ENCODE measurements around the gene EFNB2. TPM values are rescaled to one million over a fixed set of nuclear protein-coding genes. Genes with fewer than 3 reads are reported as not detected.
A peak's percentile ranks its signal among the peaks of the same experiment; 100 is the strongest.

The EFNB2 gene, protein sequence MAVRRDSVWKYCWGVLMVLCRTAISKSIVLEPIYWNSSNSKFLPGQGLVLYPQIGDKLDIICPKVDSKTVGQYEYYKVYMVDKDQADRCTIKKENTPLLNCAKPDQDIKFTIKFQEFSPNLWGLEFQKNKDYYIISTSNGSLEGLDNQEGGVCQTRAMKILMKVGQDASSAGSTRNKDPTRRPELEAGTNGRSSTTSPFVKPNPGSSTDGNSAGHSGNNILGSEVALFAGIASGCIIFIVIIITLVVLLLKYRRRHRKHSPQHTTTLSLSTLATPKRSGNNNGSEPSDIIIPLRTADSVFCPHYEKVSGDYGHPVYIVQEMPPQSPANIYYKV
- total RNA-seq (under 1 TPM in 4 of 5 experiments, not detected in 1; 0.07 to 0.22 (median 0.13) TPM), polyA plus RNA-seq (under 1 TPM in 1 of 2 donors, not detected in 1; 0.08 TPM), total RNA-seq (1.7 reads per million, percentile 7 among the genes with 10 or more reads in this experiment)

GRCh38 chr13:106535552-106536243 is at the start of gene EFNB2:
EFNB2 (minus strand) TSS chr13:106535662; CDS start chr13:106534964, 698 bp downstream.
- no peaks in the 10 kb centered on the region for H3K27me3 ChIP-seq (ENCODE audit: control insufficient read depth in 2 of 2, insufficient read depth in 2 of 2, low read length in 2 of 2)
- Mint-ChIP-seq H3K4me1 (peaks cover 10 to 24% (median 19%) of the 10 kb centered on the region in 7 donors), H3K4me3 (peak within 1 kb of the TSS; percentile 87 to 98 (median 95)), H3K27me3 (peaks cover 24 to 40% (median 29%) of the 10 kb centered on the region in 5 donors), H3K9me3 (no peaks in the 10 kb centered on the region), H3K36me3 (peaks cover 0 to 5% (median 0%) of the 10 kb centered on the region in 5 donors), H3K27ac (peak within 1 kb of the TSS in 7 of 9 donors; percentile 52 to 86 (median 77))
- ATAC-seq (peak; percentile 95), DNase-seq (peak; percentile 79 to 91 (median 86))
- intact Hi-C loops (cut with micrococcal nuclease) = loop anchor here (1.0 to 10.0 kb wide), 10 partner anchors 33 to 1763 kb away; partner anchors contain the start of genes ARGLU1 (in 2 of the 2), ABHD13 (in 1 of the 2) and LIG4 (in 1 of the 2)
- ChIA-PET CTCF (interaction anchor here (0.8 to 1.9 kb wide), 8 partner anchors 10 to 1396 kb away, joined by 3 to 9 read pairs (median 4); partner anchors contain the start of gene ARGLU1), POLR2A (interaction anchor here (0.6 to 3.0 kb wide), 2 partner anchors 31 to 1389 kb away, joined by 3 to 17 read pairs; partner anchors contain the start of gene ARGLU1)
- peak within 1 kb of the TSS; percentile 78 for H3K4me3 ChIP-seq (ENCODE audit: low read length)
- peak within 1 kb of the TSS; percentile 12 for H3K27ac ChIP-seq (ENCODE audit: low read depth, low read length)
- H3K4me1 ChIP-seq (ENCODE audit: control insufficient read depth in 2 of 2, insufficient read depth in 2 of 2, low read length in 2 of 2) = peaks cover 5 to 19% of the 10 kb centered on the region in 2 donors
- no peaks in the 10 kb centered on the region for H3K36me3 ChIP-seq (ENCODE audit: control insufficient read depth in 2 of 3, insufficient read depth in 3 of 3, low read length in 3 of 3)
- H3K9me3 ChIP-seq (ENCODE audit: control insufficient read depth in 2 of 3, low read length in 3 of 3) = no peaks in the 10 kb centered on the region

DNA sequence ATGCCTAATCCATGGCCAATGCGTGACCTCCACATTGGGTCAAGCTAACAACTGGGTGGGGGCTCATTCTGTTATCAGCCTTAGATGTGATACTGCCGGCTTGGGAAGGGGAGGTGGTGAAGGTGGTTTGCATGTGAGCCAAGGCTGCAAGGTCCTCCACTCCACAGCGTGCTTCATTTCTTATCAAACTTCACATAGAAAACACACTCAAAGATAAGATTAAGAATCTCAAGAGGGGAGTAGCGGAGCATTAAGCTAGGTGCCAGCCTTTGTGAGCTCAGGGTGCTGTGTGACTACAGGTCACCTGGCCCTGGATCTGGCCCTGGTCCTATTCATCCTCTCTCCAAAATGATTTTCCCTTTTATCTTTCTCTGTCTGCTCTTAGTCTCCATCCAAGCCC is 45.8 kb upstream of the EFNB2 start:
- ChIA-PET POLR2A (no interaction called here), CTCF (interaction anchor here (0.9 kb wide), 1 partner anchor 14 kb away, joined by 3 read pairs; no protein-coding TSS in a partner anchor)
- Mint-ChIP-seq H3K9me3 (peaks cover 4 to 22% (median 12%) of the 10 kb centered on the region in 11 donors), H3K27ac (no peak overlapping the region), H3K36me3 (peaks cover 0 to 24% (median 13%) of the 10 kb centered on the region in 5 donors), H3K4me1 (no peaks in the 10 kb centered on the region), H3K4me3 (no peak overlapping the region), H3K27me3 (peaks cover 0 to 8% (median 0%) of the 10 kb centered on the region in 5 donors)
- H3K27ac ChIP-seq (ENCODE audit: low read depth, low read length) = no peak overlapping the region
- ATAC-seq (no peak), DNase-seq (no peak)
- H3K27me3 ChIP-seq (ENCODE audit: control insufficient read depth in 2 of 2, insufficient read depth in 2 of 2, low read length in 2 of 2) = no peaks in the 10 kb centered on the region
- H3K4me3 ChIP-seq (ENCODE audit: low read length) = no peak overlapping the region
- H3K4me1 ChIP-seq (ENCODE audit: control insufficient read depth in 2 of 2, insufficient read depth in 2 of 2, low read length in 2 of 2) = no peaks in the 10 kb centered on the region
- H3K9me3 ChIP-seq (ENCODE audit: control insufficient read depth in 2 of 3, low read length in 3 of 3) = peaks cover 0 to 14% (median 0%) of the 10 kb centered on the region in 3 experiments
- intact Hi-C loops (cut with micrococcal nuclease) = no loop called here
- H3K36me3 ChIP-seq (ENCODE audit: control insufficient read depth in 2 of 3, insufficient read depth in 3 of 3, low read length in 3 of 3) = no peaks in the 10 kb centered on the region

DNA sequence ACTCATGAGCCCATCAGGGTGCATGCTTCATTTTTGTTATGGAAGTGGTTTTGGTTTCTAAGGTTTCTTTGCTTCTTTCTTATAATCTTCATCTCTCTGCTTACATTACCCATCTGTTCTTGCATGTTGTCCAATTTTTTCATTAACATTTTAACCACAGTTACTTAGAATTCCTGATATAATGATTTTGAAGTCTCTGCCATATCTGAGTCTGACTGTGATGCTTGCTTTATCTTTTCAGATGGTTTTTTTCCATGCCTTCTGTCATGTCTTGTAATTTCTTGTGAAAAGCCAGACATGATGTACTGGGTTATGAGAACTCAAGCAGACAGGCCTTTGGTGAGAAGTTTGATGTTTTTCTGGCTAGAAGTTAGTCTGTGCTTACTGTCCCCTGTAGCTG is 40.4 kb upstream of the EFNB2 start:
- H3K4me1 ChIP-seq (ENCODE audit: control insufficient read depth in 2 of 2, insufficient read depth in 2 of 2, low read length in 2 of 2) = no peaks in the 10 kb centered on the region
- ChIA-PET POLR2A (no interaction called here), CTCF (no interaction called here)
- H3K27ac ChIP-seq (ENCODE audit: low read depth, low read length) = no peak overlapping the region
- Mint-ChIP-seq H3K27ac (no peak overlapping the region), H3K27me3 (no peaks in the 10 kb centered on the region), H3K9me3 (peaks cover 0 to 4% (median 0%) of the 10 kb centered on the region in 11 donors), H3K4me3 (no peak overlapping the region), H3K36me3 (peaks cover 0 to 49% (median 6%) of the 10 kb centered on the region in 5 donors), H3K4me1 (no peaks in the 10 kb centered on the region)
- no peak for ATAC-seq
- no peaks in the 10 kb centered on the region for H3K36me3 ChIP-seq (ENCODE audit: control insufficient read depth in 2 of 3, insufficient read depth in 3 of 3, low read length in 3 of 3)
- no peak for DNase-seq
- H3K9me3 ChIP-seq (ENCODE audit: control insufficient read depth in 2 of 3, low read length in 3 of 3) = no peaks in the 10 kb centered on the region
- intact Hi-C loops (cut with micrococcal nuclease) = no loop called here
- H3K27me3 ChIP-seq (ENCODE audit: control insufficient read depth in 2 of 2, insufficient read depth in 2 of 2, low read length in 2 of 2) = no peaks in the 10 kb centered on the region
- no peak overlapping the region for H3K4me3 ChIP-seq (ENCODE audit: low read length)

- no peaks in the 10 kb centered on the region for H3K36me3 ChIP-seq (ENCODE audit: control insufficient read depth in 2 of 3, insufficient read depth in 3 of 3, low read length in 3 of 3)
- CTCF ChIA-PET = no interaction called here
- ATAC-seq (no peak), DNase-seq (no peak)
- no peak overlapping the region for H3K27ac ChIP-seq (ENCODE audit: low read depth, low read length)
- Mint-ChIP-seq H3K27me3 (no peaks in the 10 kb centered on the region), H3K9me3 (peaks cover 0 to 4% (median 0%) of the 10 kb centered on the region in 11 donors), H3K4me1 (peaks cover 0 to 17% (median 7%) of the 10 kb centered on the region in 7 donors), H3K36me3 (peaks cover 0 to 43% (median 6%) of the 10 kb centered on the region in 5 donors), H3K27ac (no peak overlapping the region), H3K4me3 (no peak overlapping the region)
- peaks cover 2 to 4% of the 10 kb centered on the region in 2 donors for H3K4me1 ChIP-seq (ENCODE audit: control insufficient read depth in 2 of 2, insufficient read depth in 2 of 2, low read length in 2 of 2)
- no peaks in the 10 kb centered on the region for H3K9me3 ChIP-seq (ENCODE audit: control insufficient read depth in 2 of 3, low read length in 3 of 3)
- intact Hi-C loops (cut with micrococcal nuclease) = no loop called here
- no peak overlapping the region for H3K4me3 ChIP-seq (ENCODE audit: low read length)
- no peaks in the 10 kb centered on the region for H3K27me3 ChIP-seq (ENCODE audit: control insufficient read depth in 2 of 2, insufficient read depth in 2 of 2, low read length in 2 of 2)
- POLR2A ChIA-PET = no interaction called here
Measured at GRCh38 chr13:106573868-106574267, 38.4 kb upstream of the EFNB2 start.

DNA sequence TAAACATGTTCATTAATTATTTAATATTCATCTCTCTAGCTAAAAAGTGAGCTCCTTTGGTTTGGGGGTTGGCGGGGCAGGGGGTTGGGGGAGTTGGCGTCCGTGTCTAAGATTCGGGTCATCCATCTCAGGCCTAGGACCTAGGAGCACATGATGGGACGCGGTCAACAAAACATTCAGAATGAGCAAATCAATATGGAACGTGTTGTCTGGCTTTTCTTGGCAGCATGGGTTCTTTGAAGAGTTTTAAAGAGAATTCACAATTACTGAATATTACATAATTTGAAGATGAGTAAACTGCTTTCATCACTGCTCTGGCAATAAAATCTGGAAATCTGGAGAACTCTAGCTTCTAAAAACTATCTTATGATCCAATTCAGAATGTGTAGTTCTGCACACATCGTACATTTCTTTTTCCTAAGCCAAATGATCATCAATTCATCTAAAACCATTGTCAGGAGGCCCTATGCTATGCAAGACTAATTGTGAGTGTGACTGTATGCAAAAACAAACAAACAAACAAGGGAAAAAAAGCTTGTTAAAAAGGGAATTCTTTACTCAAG is 37.9 kb upstream of the EFNB2 start:
- Mint-ChIP-seq H3K9me3 (peaks cover 0 to 4% (median 0%) of the 10 kb centered on the region in 11 donors), H3K4me1 (peaks cover 0 to 21% (median 11%) of the 10 kb centered on the region in 7 donors), H3K4me3 (no peak overlapping the region), H3K36me3 (peaks cover 0 to 39% (median 6%) of the 10 kb centered on the region in 5 donors), H3K27ac (no peak overlapping the region), H3K27me3 (no peaks in the 10 kb centered on the region)
- no peak for ATAC-seq
- CTCF ChIA-PET = no interaction called here
- Histone ChIP-seq H3K27me3 (ENCODE audit: control insufficient read depth in 2 of 2, insufficient read depth in 2 of 2, low read length in 2 of 2) (no peaks in the 10 kb centered on the region), H3K36me3 (ENCODE audit: control insufficient read depth in 2 of 3, insufficient read depth in 3 of 3, low read length in 3 of 3) (no peaks in the 10 kb centered on the region), H3K27ac (ENCODE audit: low read depth, low read length) (no peak overlapping the region), H3K4me3 (ENCODE audit: low read length) (no peak overlapping the region), H3K4me1 (ENCODE audit: control insufficient read depth in 2 of 2, insufficient read depth in 2 of 2, low read length in 2 of 2) (peaks cover 6 to 7% of the 10 kb centered on the region in 2 donors), H3K9me3 (ENCODE audit: control insufficient read depth in 2 of 3, low read length in 3 of 3) (no peaks in the 10 kb centered on the region)
- POLR2A ChIA-PET = no interaction called here
- DNase-seq = no peak
- intact Hi-C loops (cut with micrococcal nuclease) = no loop called here

DNA sequence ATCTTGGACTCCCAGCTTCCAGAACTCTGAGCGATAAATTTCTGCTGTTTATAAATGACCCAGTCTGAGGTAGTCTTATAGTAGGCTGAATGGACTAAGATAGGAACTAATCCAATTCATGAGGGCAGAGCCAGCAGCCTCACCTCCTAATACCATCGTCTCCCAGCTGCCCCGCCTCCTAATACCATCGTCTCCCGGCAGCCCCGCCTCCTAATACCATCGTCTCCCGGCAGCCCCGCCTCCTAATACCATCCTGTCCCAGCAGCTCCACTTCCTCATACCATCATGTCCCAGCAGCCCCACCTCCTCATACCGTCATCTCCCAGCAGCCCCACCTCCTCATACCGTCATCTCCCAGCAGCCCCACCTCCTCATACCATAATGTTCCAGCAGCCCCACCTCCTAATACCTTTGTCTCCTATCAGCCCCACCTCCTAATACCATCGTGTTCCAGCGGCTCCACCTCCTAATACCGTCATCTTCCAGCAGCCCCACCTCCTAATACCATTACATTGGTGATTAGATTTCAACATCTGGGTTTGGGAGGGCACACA is 34.9 kb upstream of the EFNB2 start:
- Mint-ChIP-seq H3K36me3 (peaks cover 0 to 26% (median 5%) of the 10 kb centered on the region in 5 donors), H3K9me3 (peaks cover 0 to 4% (median 0%) of the 10 kb centered on the region in 11 donors), H3K4me3 (peak overlapping the region in 7 of 10 donors; percentile 6 to 64 (median 58)), H3K27me3 (no peaks in the 10 kb centered on the region), H3K27ac (peak overlapping the region in 7 of 9 donors; percentile 7 to 79 (median 60)), H3K4me1 (peaks cover 20 to 42% (median 29%) of the 10 kb centered on the region in 7 donors)
- Histone ChIP-seq H3K27me3 (ENCODE audit: control insufficient read depth in 2 of 2, insufficient read depth in 2 of 2, low read length in 2 of 2) (no peaks in the 10 kb centered on the region), H3K4me3 (ENCODE audit: low read length) (no peak overlapping the region), H3K27ac (ENCODE audit: low read depth, low read length) (peak overlapping the region; percentile 34), H3K36me3 (ENCODE audit: control insufficient read depth in 2 of 3, insufficient read depth in 3 of 3, low read length in 3 of 3) (peaks cover 0 to 6% (median 0%) of the 10 kb centered on the region in 3 experiments), H3K4me1 (ENCODE audit: control insufficient read depth in 2 of 2, insufficient read depth in 2 of 2, low read length in 2 of 2) (peaks cover 9 to 17% of the 10 kb centered on the region in 2 donors), H3K9me3 (ENCODE audit: control insufficient read depth in 2 of 3, low read length in 3 of 3) (no peaks in the 10 kb centered on the region)
- ATAC-seq (peak; percentile 69), DNase-seq (peak in 6 of 9 donors; percentile 35 to 78 (median 52))
- intact Hi-C loops (cut with micrococcal nuclease) = no loop called here
- POLR2A ChIA-PET = no interaction called here
- CTCF ChIA-PET = interaction anchor here (0.6 to 1.8 kb wide), 2 partner anchors 50 to 545 kb away, joined by 3 to 4 read pairs; no protein-coding TSS in a partner anchor
